GM23248 (cell line): ENCODE measurements around the gene PLCD3. TPM values are rescaled to one million over a fixed set of nuclear protein-coding genes. Genes with fewer than 3 reads are reported as not detected.

Source experiments
- DNase-seq: peaks from one replicate; pipeline ENCODE4 v3.0.0-alpha.2; 2015
- H2AFZ ChIP-seq: fragments of 200-600 bp; sonication (generic); 2 replicates; pipeline ENCODE4 v1.6.1; 2016; ENCODE audit warnings: antibody characterized with exemption
- H3F3A ChIP-seq: fragments of 200-600 bp; sonication (generic); 2 replicates; pipeline ENCODE4 v1.6.1; 2016; ENCODE audit warnings: mild to moderate bottlenecking, antibody characterized with exemption, mixed run types; ENCODE audit not compliant: insufficient read depth
- H3K27ac ChIP-seq: fragments of 200-600 bp; sonication (generic); 2 replicates; pipeline ENCODE4 v1.5.1; 2016; ENCODE audit warnings: mild to moderate bottlenecking
- H3K27me3 ChIP-seq: fragments of 200-600 bp; sonication (generic); replicated peaks from 2 replicates; pipeline ENCODE4 v1.6.1; 2016; ENCODE audit warnings: mild to moderate bottlenecking; ENCODE audit not compliant: insufficient read depth
- H3K36me3 ChIP-seq: fragments of 200-600 bp; sonication (generic); 2 replicates; pipeline ENCODE4 v1.6.1; 2016; ENCODE audit warnings: low read depth, mild to moderate bottlenecking
- H3K4me1 ChIP-seq: fragments of 200-600 bp; sonication (generic); 2 replicates; pipeline ENCODE4 v1.6.1; 2016; ENCODE audit warnings: mild to moderate bottlenecking; ENCODE audit not compliant: insufficient read depth
- H3K4me2 ChIP-seq: fragments of 200-600 bp; sonication (generic); one replicate; pipeline ENCODE4 v1.6.1; 2016; ENCODE audit warnings: mild to moderate bottlenecking; ENCODE audit not compliant: unreplicated experiment
- H3K4me3 ChIP-seq: fragments of 200-600 bp; sonication (generic); 2 replicates; pipeline ENCODE4 v1.5.1; 2016; ENCODE audit warnings: mild to moderate bottlenecking
- H3K79me2 ChIP-seq: fragments of 200-600 bp; sonication (generic); 2 replicates; pipeline ENCODE4 v1.6.1; 2016; ENCODE audit warnings: mild to moderate bottlenecking; ENCODE audit not compliant: insufficient read depth
- H3K9ac ChIP-seq: fragments of 200-600 bp; sonication (generic); 2 replicates; pipeline ENCODE4 v1.6.1; 2016; ENCODE audit warnings: mild to moderate bottlenecking
- H3K9me2 ChIP-seq: fragments of 200-600 bp; sonication (generic); 2 replicates; pipeline ENCODE4 v1.6.1; 2016; ENCODE audit warnings: mixed run types, mild to moderate bottlenecking, moderate library complexity; ENCODE audit not compliant: insufficient read depth
- H3K9me3 ChIP-seq: fragments of 200-600 bp; sonication (generic); one replicate; pipeline ENCODE4 v1.6.1; 2017; ENCODE audit warnings: low read depth
- H4K20me1 ChIP-seq: fragments of 200-600 bp; sonication (generic); 2 replicates; pipeline ENCODE4 v1.6.0; 2016; ENCODE audit not compliant: insufficient read depth
- EZH2 ChIP-seq: fragments of 200-600 bp; sonication (generic); IDR thresholded peaks from 2 replicates; pipeline ENCODE4 v1.6.1; 2018; ENCODE audit warnings: antibody characterized with exemption, mild to moderate bottlenecking; ENCODE audit not compliant: insufficient read depth, poor library complexity, severe bottlenecking
- EZH2phosphoT487 ChIP-seq: fragments of 200-600 bp; sonication (generic); IDR thresholded peaks from 2 replicates; pipeline ENCODE4 v1.6.1; 2018; ENCODE audit warnings: antibody characterized with exemption, moderate library complexity, mild to moderate bottlenecking, low read depth; ENCODE audit not compliant: insufficient read depth
- WGBS, 2 experiments: methylation state at CpG; one replicate each; pipeline ENCODE4 v1.1.6; 2015 to 2017; ENCODE audit warnings: low lambda C conversion rate in 2 of 2, low coverage in 1 of 2; ENCODE audit errors: missing lambda C conversion rate in 2 of 2; 5-methylcytosine and 5-hydroxymethylcytosine counted together
- in situ Hi-C: fragments of 300-500 bp; cut with MboI; formaldehyde crosslinking; loops from 2 replicates; pipeline ENCODE4 v1.15.0; 2020
- polyA plus RNA-seq: library from polyadenylated mRNA; unstranded; fragments of >200 nt; fragmentation: Nextera tagmentation; extraction: Ambion mirVana; gene quantifications from 2 replicates; pipeline ENCODE4 v1.2.1, GENCODE V29; 2016
- total RNA-seq: library from RNA; depleted of rRNA; stranded (reverse); fragments of >200 nt; shearing (Covaris generic); gene quantifications from 2 replicates; pipeline ENCODE4 v1.2.3, GENCODE V29; 2014

The PLCD3 gene
- total and polyA plus RNA-seq, 2 experiments from 2014 or later = 17.1 to 30.2 TPM

GRCh38 chr17:45168991-45169752 is 36.9 kb upstream of the PLCD3 start:
- Histone ChIP-seq H2AFZ (no peak overlapping the region), H3K9me3 (no peaks in the 10 kb centered on the region), H3K9ac (no peak overlapping the region), H3K27ac (no peak overlapping the region), H3K9me2 (no peaks in the 10 kb centered on the region), H3K79me2 (no peaks in the 10 kb centered on the region), H3K36me3 (no peaks in the 10 kb centered on the region), H3K4me2 (no peak overlapping the region), H3K4me1 (peaks cover 30% of the 10 kb centered on the region), H3K4me3 (no peak overlapping the region), H3F3A (peaks cover 14% of the 10 kb centered on the region), H3K27me3 (no peaks in the 10 kb centered on the region), H4K20me1 (no peaks in the 10 kb centered on the region)
- in situ Hi-C loops = no loop called here
- no peak for DNase-seq
- no peak for TF ChIP-seq EZH2
- no peak for TF ChIP-seq EZH2phosphoT487
- 92 to 95% methylated on average over 34 to 43 of the region's 43 CpGs for WGBS, 2 experiments

DNA sequence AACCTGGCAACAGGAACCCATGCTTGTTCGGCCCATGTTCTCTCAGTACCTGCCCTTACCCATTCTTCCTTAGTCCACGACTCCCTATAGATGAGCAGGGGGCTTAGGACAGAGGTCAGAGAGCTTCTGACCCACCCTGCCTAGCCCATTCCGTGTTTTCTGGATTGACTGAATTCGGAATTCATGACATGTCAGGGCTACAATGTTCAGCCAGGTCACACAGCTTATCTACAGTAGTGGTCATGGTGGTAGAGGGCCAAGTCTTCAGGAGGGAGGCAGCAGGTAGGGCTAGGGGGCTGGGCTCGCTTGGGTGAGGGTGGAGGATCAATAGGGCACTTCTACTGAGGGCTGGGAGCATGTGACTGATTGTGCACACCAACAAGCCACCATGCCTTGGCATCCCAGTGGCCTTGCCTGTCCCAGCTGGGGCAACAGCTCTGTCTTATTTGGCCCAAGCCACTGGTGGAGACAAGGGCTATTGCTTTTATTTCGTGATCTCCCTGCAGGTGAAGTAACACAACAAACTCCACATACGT is 32.5 kb upstream of the PLCD3 start:
- Histone ChIP-seq H3K27ac (no peak overlapping the region), H3F3A (peaks cover 5% of the 10 kb centered on the region), H3K9ac (no peak overlapping the region), H3K9me2 (no peaks in the 10 kb centered on the region), H3K4me2 (no peak overlapping the region), H2AFZ (no peak overlapping the region), H3K9me3 (no peaks in the 10 kb centered on the region), H4K20me1 (no peaks in the 10 kb centered on the region), H3K4me1 (peaks cover 8% of the 10 kb centered on the region), H3K27me3 (no peaks in the 10 kb centered on the region), H3K4me3 (no peak overlapping the region), H3K79me2 (peaks cover 15% of the 10 kb centered on the region), H3K36me3 (no peaks in the 10 kb centered on the region)
- TF ChIP-seq EZH2 (no peak), EZH2phosphoT487 (no peak)
- WGBS, 2 experiments = 81 to 90% methylated on average over 7 of the region's 7 CpGs
- no peak for DNase-seq
- in situ Hi-C loops = no loop called here

GRCh38 chr17:45162025-45162687 is 29.8 kb upstream of the PLCD3 start:
- Histone ChIP-seq H2AFZ (peak overlapping the region; percentile 76), H3K4me3 (peak overlapping the region; percentile 60), H4K20me1 (no peaks in the 10 kb centered on the region), H3K27me3 (no peaks in the 10 kb centered on the region), H3K36me3 (no peaks in the 10 kb centered on the region), H3K4me2 (peak overlapping the region; percentile 63), H3K79me2 (peaks cover 42% of the 10 kb centered on the region), H3K4me1 (peaks cover 29% of the 10 kb centered on the region), H3F3A (peaks cover 30% of the 10 kb centered on the region; the same call in 1 of the 2 replicates), H3K9me2 (no peaks in the 10 kb centered on the region), H3K9ac (peak overlapping the region; percentile 44), H3K27ac (0 out of 2 replicates have a peak overlapping the region, but pooled peaks have one; percentile 5), H3K9me3 (no peaks in the 10 kb centered on the region)
- peak; percentile 13 for DNase-seq
- in situ Hi-C loops = no loop called here
- no peak for TF ChIP-seq EZH2
- TF ChIP-seq EZH2phosphoT487 = no peak
- WGBS, 2 experiments = 41 to 42% methylated on average over 9 of the region's 9 CpGs

- Histone ChIP-seq H3K79me2 (peaks cover 49% of the 10 kb centered on the region), H3F3A (peaks cover 30% of the 10 kb centered on the region; the same call in 1 of the 2 replicates), H3K36me3 (no peaks in the 10 kb centered on the region), H3K9me3 (no peaks in the 10 kb centered on the region), H3K4me2 (peak within 1 kb of the TSS; percentile 97), H3K4me3 (peak within 1 kb of the TSS; percentile 91), H3K9ac (peak within 1 kb of the TSS; percentile 99), H3K27ac (peak within 1 kb of the TSS; percentile 95), H3K9me2 (no peaks in the 10 kb centered on the region), H3K27me3 (no peaks in the 10 kb centered on the region), H2AFZ (peak within 1 kb of the TSS; percentile 76), H4K20me1 (no peaks in the 10 kb centered on the region), H3K4me1 (peaks cover 29% of the 10 kb centered on the region)
- in situ Hi-C loops = no loop called here
- WGBS, 2 experiments = 1% methylated on average over 50 to 51 of the region's 53 CpGs
- peak; percentile 99 for DNase-seq
- TF ChIP-seq EZH2phosphoT487 (no peak), EZH2 (no peak)
These were observed 29.1 kb upstream of the PLCD3 start, which contains the start of gene HEXIM2 for GRCh38 chr17:45161288-45162024. Gene HEXIM2 (plus strand): TSS chr17:45161875. CDS start chr17:45162794, 919 bp downstream.
